SK-N-DZ (cell line): ENCODE results near the gene GPR173.

Experiments
- DNase-seq: peaks from one replicate; pipeline ENCODE4 v3.0.0-alpha.2; 2015; ENCODE audit warnings: low spot score
- small RNA-seq, 2 experiments: library from RNA; depleted of rRNA; stranded (forward); fragments of <200 nt; gene quantifications; one replicate each; pipeline ENCODE3, GENCODE V24; 2014

Gene GPR173

GRCh38 chrX:53089224-53089842 lies 40.7 kb downstream of the GPR173 start:
- DNase-seq: peak; percentile 57

DNA sequence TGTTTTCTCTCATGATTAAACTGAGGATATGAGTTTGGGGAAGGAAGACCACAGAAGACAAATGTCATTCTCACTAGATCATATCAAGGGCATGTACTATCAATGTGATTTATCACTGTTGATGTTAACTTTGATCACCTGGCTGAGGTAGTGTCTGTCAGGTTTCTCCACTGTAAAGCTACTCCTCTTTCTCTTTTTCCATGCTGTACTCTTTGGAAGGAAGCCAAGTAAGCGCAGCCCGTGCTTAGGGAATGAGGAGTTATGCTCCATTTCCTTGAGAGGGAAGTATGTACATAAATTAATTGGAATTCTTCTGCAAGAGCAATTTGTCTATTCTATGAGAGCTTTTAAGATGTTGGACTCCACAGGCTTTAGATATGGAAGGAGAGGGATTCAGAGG lies 41.3 kb downstream of the GPR173 start:
- no peak for DNase-seq

DNA sequence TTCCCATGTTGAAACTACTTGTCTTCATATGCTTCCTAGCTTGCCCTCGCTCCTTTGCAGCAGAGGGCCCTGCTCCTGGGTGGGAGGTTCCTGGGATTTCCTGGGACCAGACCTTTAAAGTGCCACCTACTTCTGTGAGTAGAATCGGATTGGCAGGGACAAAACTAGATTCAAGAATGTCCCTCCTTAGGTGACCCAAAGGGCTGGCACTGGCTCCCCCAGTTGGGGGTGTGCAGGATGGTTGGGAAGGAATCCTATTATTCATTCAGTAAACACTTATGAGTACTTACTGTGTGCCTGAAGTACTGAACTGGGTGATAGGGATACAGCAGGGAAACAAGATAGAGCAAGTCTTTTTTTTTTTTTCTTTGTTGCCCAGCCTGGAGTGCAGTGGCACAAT lies 42.8 kb downstream of the GPR173 start:
- DNase-seq: no peak

GRCh38 chrX:53093177-53093655 lies 44.6 kb downstream of the GPR173 start:
- DNase-seq: peak; percentile 79

DNA sequence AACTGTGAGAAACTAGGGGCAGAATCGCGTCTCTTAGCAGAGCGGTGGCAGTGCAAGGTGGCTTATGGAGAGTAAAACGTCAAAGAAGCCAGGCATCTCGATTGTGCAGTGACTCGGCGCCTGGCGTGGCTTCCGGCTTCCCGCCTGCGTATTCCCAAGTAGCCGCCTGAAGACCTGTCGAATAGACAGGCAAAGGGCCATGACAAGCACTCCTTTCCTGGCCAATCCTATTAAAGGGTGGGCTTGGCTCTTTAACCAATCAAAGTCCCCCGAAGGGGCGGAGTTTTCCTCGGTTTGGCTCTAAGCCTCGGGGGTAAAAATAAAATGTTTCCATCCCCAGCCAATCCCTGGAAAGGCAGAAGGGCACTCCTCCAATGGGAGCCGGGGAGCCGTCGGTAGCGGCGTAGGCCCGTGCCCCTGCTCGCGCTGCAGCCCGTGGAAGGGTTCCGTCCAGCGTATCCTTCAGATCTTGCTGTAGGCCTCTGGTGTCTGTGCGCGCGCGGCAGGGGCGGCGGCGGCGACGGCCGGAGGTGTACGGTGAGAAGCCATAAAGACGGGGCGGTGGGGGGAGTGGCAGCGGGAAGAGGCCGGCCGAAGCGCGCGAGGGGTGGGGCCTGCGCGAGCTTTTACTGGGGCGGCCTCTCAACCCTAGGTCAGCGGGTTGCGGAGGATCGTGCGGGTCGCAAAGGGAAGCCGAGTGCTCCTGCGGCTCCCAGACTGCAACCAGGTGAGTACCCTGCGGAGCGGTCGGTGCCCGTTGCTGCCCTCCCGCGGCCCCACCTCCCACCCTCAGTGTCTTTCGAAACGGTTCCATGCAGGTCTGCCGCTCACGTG lies 45.4 kb downstream of the GPR173 start, which contains the start of gene KANTR:
KANTR (plus strand) TSS at position 395 of the 834 bp plus-strand sequence. CDS start 30,131 bp downstream, outside the sequence.
- DNase-seq: peak; percentile 96

GRCh38 chrX:53094582-53094905 lies 46.0 kb downstream of the GPR173 start:
- DNase-seq: no peak

DNA sequence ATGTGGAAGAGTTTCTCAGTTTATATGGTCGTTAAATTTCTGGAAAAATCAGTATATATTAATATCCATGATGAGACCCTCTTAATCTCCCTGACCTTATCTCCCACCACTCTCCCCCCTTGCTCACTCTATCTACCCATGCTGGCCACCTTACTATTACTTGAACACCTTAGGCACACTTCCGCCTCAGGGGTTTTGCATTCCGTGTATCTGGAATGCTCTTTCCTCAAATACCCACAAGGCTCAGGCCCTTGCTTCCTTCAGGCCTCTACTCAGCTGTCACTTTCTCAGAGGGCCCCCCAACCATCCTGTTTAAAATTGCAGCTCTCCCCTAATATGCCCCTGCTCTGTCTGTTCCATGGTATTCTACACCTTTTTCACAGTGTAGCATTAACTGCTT lies 47.2 kb downstream of the GPR173 start:
- no peak for DNase-seq

GRCh38 chrX:53114864-53115549 lies 66.4 kb downstream of the GPR173 start:
- no peak for DNase-seq

GRCh38 chrX:53115550-53115874 lies 66.9 kb downstream of the GPR173 start:
- no peak for DNase-seq

- DNase-seq: no peak
Measured at GRCh38 chrX:53116101-53116500, 67.5 kb downstream of the GPR173 start.

GRCh38 chrX:53122013-53122412 lies 73.4 kb downstream of the GPR173 start:
- no peak for DNase-seq

GRCh38 chrX:53125506-53125905 lies 76.9 kb downstream of the GPR173 start:
- DNase-seq: no peak

DNA sequence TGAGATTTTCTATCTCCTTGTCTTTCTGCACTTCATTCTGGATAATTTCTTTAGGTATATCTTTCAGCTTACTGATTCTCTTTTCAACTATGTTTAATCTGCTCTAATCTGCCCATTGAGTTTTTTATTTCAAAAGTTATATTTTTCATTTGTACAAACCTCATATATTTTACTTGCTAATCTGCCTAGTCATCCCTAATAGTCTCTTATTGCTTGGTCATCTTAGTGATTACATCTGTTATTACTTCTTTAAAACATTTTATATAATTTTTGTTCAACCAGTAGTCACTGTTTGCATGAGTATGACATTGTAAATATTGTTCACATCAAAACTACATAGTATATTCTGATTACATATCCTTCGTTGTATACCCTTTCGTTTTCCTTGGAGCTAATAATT lies 77.8 kb downstream of the GPR173 start:
- DNase-seq: no peak

GRCh38 chrX:53128097-53128749 lies 79.6 kb downstream of the GPR173 start:
- no peak for DNase-seq

Small RNA genes within 50 kb of the gene (small RNA-seq; reads per million reads assigned to genes)
- 0 to 0.04 reads per million in 2 experiments for gene AL591212.2
